DMS53 treated with DMSO at 0.1 percent for 48 hours (cell line): ENCODE results near the gene CNTNAP2.

ENCODE experiments used
- DNase-seq: peaks from one replicate; lab custom pipeline; 2025; ENCODE audit not compliant: unreplicated experiment; lab: John Stamatoyannopoulos, UW

Gene CNTNAP2

DNA sequence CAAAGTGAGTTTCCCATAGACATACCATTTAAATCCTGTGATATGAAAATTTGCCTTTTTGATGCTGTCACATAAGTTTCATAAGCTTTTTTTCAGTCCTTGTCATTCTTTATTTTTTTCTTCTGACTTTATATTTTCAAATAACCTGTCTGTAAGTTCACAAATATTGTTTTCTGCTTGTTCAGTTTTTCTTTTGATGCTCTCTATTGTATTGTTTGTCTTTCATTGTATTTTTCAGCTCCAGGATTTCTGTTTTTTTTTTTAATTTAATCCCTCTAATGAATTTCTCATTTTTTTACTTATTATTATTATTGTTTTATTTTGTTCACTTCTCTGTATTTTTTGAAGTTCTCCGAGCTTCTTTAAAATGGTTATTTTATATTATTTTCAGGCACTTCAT, 623.4 kb downstream of the CNTNAP2 start:
- no peak for DNase-seq

DNA sequence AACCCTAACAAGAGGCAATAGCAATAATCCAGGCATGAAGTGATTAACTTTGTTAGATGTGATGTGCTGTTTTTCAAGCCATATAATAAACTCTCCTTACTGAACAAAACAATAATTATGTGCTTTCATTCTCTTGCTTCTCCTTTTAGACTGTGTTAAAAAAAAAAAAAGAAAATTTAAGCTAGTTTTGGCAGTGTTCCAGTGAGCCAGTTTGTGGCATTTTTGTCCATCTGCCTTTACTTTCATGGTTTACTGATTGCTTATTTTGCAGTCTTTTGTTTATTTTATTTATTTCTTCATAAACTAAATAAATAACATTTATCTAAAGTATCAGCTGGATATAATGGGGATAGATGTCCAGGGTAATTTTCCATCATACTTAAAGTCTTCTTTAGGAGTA, 625.3 kb downstream of the CNTNAP2 start:
- DNase-seq, result no peak

DNA sequence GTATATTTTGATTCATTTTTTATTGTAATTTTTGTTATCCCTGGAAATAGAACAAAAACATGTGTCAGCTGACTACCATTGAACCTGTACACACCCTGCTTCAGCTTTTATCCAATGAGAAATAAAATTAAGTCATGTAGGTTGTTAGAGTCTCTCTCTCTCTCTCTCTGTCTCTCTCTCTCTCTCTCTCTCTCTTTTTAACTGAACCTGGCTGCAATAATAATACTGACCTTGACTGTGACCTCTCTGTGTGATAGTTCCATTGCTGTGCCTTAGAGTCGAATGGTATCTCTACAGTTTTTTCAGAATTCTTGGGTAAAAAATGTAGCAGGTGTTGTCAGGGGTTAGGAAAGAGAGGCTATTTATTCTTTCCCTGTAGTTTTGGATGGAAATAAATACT, 637.8 kb downstream of the CNTNAP2 start:
- DNase-seq, result no peak

DNA sequence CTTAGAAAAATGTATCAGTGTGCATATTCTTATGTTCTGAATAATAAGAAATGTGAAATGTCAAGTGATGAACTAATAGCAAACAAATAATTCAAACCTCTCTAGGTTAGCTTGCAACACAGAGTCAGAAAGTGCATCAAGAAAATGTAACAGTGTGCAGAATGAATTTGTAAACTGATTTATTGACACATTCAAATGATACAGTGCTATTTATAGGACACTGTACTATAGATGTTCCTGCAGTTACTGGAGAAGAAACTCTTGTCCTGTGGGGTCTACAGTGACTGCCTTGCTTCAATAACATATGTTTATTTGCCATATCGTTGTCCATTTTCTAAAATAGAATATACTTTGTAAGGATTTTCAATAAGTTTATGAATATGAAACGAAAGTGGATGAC, 639.0 kb downstream of the CNTNAP2 start:
- DNase-seq, result no peak

DNA sequence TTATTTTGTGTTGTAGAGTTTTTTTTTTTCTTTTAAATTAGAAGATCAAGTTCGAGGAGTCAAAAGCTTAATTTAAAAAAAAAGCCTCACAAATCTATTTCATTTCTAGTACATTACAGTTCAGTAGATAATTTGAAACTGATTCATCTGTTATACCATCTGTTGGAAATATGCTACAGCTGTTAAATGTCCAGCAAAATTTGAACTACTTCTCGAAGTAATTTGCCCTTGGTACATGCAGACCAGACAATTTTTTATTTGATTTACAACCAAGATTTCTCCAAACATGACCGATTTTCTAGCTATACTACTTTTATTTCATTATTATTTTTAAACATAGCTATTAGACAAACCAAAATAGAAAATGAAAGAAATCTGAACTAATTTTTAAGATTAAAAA, 647.9 kb downstream of the CNTNAP2 start:
- DNase-seq, result no peak

DNA sequence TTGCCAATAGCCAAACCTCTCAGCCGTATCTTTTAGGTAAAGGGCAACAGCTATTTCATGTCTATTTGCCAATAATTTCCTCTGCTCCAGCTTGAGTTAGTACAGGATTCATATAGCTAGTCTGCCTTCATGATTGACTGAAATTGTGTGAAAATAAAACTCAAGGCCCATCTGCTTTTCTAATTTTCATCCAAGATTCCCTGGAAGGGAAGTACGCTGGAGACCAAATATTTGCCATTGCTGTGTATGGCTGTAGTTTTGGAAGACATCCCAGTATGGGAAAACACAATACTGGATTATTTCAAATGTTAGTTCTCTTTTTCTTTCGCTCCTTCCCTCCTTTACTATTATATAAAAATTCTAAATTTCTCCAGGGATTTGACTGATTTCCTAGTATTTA, 652.4 kb downstream of the CNTNAP2 start:
- no peak for DNase-seq

DNA sequence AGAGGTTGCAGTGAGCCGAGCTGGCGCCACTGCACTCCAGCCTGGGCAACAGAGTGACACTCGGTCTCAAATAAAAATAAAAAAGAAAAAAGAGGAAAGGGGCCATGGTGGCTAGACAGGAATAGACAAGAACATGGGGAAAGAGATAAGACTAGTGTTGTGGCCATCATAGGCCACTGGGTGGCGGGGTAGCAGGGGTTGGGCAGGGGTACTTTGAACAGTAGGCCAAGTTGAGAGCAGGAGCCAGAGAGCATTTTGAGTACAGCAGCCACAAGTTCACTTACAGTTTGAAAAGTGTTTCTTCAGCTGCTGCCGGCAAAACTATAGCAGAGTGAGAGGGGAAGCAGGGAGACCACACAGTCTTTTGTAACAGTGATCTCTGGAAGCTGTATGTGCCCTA, 656.0 kb downstream of the CNTNAP2 start:
- no peak for DNase-seq

DNA sequence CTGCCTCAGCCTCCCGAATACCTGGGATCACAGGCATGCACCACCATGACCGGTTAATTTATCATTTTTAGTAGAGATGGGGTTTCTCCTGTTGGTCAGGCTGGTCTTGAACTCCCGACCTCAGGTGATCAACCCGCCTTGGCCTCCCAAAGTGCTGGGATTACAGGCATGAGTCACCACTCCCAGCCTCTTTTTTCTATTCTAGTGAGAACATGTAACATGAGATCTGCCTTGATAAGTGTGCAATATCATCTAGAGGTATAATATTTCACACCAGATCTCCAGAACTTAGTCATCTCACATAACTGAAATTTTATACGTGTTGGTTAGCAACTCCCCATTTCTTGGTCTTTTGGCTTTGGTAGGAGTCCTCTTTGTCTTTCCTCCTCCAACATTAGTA, 656.9 kb downstream of the CNTNAP2 start:
- DNase-seq, result no peak

DNA sequence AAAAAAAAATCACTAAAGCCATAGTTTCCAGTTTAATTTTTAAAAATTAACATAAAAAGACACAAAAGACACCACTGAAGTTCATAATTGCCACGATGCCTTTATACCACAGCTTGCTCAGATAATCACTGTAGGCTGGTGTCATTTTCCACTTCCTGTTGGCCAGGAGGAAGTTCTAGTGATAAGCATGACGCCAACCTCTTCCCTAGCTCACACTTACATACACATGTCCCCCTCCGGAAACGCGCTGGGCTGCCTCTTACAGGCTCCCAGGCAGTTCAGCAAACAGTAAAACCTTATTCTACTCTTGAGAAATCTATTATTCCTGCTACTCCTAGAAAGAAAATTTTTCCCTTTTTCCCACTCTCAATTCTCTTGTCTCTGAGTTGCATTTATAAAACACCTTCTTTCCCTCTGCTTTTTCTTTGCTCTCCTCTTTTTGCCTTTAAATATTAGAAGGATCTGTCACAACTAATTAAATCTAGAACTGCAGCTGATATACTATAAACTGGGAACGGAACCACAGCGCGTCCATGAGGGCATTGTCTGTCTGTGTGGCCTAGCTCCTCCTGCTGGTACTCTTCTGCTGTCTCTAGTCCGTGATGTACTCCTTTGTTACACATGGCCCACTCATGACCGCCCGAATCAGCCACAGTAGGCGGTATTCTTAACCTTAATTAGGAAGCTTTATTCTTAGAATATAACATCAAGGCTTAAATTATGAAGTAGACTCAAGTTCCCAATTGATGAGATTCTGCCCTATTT, 664.9 kb downstream of the CNTNAP2 start:
- no peak for DNase-seq

DNA sequence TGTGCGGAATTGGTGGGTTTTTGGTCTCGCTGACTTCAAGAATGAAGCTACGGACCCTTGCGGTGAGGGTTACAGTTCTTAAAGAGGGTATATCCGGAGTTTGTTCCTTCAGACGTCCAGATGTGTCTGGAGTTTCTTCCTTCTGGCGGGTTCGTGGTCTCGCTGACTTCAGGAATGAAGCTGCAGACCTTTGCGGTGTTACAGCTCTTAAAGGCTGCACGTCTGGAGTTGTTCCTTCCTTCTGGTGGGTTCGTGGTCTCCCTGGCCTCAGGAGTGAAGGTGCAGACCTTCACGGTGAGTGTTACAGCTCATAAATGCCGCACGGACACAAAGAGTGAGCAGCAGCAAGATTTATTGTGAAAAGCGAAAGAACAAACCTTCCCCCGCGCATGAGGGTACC, 670.7 kb downstream of the CNTNAP2 start:
- no peak for DNase-seq

DNA sequence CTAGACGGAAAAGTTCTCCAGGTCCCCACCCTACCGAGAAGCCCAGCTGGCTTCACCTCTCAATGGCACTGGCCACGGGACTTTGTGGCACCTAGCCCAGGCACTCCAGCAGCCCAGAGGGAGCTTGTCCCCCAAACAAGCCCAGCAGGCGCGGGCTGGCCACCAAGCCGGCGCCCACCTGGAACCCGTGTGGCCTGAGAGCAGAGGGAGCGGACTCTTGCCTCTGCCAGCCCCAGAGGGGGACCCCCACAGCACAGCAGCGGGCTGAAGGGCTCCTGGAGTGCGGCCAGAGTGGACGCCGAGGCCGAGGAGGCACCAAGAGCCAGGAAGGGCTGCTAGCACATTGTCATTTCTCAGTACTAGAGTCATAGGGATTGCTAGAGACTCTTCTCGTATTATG, 671.4 kb downstream of the CNTNAP2 start:
- DNase-seq, result no peak

DNA sequence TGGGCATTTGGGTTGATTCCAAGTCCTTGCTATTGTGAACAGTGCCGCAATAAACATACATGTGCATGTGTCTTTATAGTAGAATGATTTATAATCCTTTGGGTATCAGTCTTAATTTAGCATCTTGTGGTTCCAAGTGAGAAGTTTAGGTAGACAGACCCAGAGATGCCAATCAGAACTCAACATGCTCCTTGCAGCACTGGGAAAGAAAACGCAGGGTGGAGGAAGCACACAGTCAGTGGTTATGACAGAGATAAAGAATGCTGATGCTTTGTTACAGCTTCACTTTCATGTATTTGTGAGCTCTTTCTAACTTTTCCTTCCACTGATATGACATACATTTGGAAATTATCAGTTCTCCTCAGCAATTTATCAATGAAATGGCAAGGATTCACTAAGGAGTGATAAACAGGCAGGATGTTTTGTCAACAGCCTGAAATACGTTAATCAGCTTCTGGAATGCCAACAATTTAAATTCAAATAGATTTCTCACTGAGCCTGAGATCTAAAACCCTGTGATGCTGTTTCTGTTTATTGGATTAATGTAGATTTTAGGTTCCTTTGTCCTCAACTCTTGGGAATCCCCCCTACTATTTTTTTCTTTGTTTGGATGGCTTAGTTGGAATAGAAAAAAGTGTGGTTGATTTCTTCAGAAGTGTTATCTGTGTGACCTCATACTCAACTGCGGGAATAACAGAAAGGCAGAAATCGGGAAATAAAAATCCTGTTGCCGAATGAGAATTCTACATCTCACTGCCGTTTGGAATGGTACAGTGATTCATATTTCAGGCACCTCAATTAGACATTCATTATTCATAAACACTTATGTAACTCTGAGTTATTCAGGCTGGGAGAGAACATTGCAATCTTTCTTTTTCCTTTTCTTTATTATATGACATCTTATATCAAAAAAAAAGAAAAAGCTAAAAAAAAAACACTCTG, 675.0 kb downstream of the CNTNAP2 start:
- DNase-seq, result no peak

DNA sequence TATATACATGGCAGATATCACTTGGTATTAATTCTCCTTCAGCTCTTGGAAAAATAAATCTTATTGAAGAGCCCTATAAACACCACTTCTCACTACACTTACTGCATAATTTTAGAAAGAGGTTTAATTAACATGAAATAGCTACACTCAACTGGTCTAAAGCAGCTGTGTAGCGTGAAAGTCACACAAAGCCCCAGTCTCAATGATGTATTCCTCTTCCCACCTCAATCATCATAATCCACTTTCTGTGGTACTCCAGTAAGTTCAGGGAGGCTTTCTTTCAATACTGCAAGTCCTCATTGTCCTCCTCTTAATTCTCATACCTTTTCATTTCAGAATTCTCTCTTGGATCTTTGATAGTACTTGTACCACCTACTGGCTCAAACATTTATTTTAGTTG, 688.0 kb downstream of the CNTNAP2 start:
- no peak for DNase-seq

DNA sequence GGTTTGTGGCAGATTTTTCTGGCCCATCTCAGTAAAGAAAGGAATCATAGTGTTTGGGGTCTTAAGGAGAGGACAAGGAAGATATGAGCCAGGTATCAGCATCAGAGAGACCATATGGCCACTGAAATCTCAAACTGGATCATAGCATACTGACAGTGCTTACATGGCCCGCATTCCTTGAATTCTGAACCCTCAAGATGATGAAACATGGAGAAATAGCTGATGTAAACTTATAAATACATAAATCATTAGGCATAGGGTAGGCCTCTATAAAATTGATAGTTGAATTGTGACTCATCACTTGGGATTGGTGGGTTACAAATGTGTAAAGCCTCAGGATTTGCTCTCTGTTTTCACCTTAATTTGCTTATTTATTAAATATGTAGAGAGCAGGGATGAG, 688.5 kb downstream of the CNTNAP2 start:
- DNase-seq, result no peak

DNA sequence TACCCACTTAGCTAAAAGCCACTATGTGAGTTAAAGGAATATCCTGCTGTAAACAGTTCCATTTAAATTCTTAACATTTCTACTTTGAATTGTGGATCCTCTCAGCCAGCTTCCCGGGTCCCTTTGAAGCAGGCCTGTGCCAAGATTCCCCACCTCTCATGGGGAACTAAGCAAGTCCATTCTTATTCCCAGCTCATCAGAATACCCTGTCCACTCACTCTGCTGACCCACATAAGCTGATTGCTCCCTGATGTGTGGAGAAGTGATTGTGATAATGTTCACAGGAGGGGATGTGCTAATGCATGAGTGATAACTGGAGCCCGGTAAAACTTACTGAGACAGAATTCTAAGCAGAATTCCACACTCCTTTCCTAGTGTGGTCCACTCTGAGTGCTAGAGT, 709.7 kb downstream of the CNTNAP2 start:
- no peak for DNase-seq

DNA sequence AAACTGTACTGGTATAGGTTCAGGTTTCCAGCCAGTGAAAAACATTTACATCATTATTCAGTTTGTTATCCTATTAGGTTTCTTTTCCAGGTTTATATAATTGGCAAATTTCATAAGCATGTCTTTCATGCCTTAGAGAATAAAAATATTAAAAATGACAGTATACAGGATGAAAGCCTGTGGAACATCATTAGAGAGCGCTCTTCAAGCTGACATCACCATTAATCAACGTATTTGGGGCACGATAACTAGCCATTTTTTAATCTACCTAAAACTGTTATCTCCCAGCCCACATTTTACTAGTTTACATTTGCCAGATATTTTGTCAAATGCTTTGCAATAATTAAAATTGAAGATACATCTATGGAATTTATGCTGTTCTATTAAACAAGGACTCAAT, 714.1 kb downstream of the CNTNAP2 start:
- DNase-seq, result no peak

DNA sequence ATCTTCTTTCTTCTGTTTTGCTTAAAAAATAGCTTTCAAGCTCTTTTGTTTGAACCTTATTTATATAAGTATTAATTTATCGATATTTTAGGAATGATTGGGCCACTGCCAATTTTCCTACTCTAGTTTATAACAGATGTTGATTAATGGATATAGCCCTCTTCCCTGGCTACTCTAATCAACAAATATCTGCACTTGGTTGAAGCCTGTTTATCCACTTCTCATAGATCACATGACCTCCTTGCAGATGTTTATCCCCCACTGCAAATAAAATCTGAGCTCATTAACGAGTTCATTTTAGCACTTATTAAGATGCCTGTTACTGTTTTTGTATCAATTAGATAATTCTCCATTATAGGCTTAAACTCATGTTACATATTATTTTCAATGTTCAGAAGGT, 715.3 kb downstream of the CNTNAP2 start:
- no peak for DNase-seq

DNA sequence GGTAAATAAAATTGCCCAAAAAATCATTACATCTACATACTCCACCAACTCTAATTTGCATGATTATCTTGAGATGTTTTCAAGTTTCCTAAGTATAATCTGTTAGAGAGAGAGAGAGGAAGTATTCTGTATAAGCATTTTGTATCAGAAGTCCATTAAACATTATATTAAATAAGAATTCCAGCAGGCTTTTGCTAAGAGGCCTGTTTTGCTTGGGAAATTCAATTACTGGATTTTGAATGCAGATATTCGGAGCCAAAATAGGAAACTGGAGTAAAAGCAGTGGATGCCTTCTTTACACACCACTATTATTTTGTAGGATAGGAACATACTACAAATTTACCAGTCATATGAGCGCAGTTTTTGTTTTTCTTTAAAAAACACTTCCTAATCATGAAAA, 727.8 kb downstream of the CNTNAP2 start:
- no peak for DNase-seq

DNA sequence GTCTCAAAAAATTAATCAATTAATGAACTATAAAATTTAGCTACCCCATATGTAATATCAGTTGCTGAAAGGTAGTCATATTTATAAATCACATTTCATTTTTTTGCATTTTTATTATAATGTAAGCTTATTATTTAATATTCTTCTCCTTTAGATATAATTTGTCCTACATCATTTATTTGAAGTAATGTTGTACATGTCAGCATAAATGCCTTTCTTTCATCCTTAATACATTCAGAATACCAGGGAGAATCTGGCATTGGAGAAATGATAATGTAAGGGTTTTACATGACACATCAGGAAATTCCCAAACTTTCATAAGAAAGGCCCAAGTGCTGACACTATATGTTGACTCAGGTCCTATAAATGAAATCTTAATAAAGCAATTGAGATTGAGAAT, 742.1 kb downstream of the CNTNAP2 start:
- no peak for DNase-seq

DNA sequence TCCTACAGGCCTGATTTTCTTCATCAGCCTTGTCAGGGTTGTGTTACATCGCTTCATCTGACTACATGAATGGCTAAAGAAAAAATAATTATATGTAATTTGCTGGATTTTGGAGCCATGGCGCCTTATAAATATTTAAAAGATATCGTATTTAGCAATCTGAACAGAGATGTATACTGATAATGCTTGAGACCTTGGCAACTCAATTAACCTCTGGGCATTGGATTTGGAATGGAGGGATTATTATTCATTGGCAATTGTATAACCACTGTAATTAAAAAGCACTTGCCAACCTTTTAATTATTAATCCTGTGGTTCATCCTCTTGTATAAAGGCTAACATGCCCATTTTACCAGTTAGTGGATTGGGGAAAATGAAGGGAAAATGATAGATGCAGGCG, 745.1 kb downstream of the CNTNAP2 start:
- DNase-seq, result no peak

DNA sequence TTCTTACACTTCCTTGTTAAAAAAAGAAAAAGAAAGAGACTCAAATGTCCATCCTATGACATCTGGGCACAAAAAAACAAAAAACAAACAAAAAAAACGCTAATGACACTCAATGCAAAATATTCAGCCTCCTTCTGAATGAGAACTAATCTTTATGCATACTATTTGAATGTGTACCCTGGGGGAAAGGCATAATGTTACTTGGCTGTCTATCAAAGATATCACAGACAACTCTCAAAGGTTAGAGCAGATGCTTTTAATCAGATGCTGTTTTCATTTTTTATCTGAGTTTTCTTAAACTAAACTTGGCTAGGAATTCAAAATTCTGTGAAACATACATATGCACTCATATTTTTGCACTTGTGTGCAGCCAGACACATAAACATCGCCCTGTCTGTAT, 745.8 kb downstream of the CNTNAP2 start:
- DNase-seq, result no peak

DNA sequence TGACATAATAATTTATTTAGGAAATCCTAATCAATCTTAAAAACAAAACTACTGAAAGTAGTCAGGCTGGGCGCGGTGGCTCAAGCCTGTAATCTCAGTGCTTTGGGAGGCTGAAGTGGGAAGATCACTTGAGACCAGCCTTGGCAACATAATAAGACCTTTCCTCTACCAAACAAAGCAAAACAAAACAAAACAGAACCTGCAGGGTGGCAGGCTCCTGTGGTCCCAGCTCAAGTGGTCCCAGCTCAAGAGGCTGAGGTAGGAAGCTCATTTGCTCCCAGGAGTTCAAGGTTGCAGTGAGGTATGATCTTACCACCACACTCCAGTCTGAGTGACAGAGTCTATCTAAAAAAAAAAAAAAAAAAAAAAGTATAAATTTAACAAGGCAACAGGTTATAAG, 748.0 kb downstream of the CNTNAP2 start:
- no peak for DNase-seq
